ENCODE measurements around the gene FAM114A1.
"Not testable (repeated sequence)": the region's sequence is repeated elsewhere in the genome, so short reads cannot be mapped to it uniquely, and the experiment has no call there.

FAM114A1 gene

GRCh38 chr4:38941906-38942305, 74.3 kb downstream of the FAM114A1 start:
- not testable (repeated sequence) for DNase-seq

- DNase-seq: peak; percentile 76
Observed at GRCh38 chr4:38943343-38943742, 75.7 kb downstream of the FAM114A1 start.

- no peak for DNase-seq
Observed at GRCh38 chr4:38944440-38944839, 76.8 kb downstream of the FAM114A1 start.

- no peak for DNase-seq
Observed at GRCh38 chr4:38946919-38947318, 79.3 kb downstream of the FAM114A1 start.

- DNase-seq: no peak
Observed at GRCh38 chr4:38948551-38948950, 80.9 kb downstream of the FAM114A1 start.

- no peak for DNase-seq
Observed at GRCh38 chr4:38949411-38950051, 81.9 kb downstream of the FAM114A1 start.

GRCh38 chr4:38950159-38950558, 82.6 kb downstream of the FAM114A1 start:
- no peak for DNase-seq

GRCh38 chr4:38950734-38951133, 83.1 kb downstream of the FAM114A1 start:
- no peak for DNase-seq

- no peak for DNase-seq
Observed at GRCh38 chr4:38951598-38951997, 84.0 kb downstream of the FAM114A1 start.

- DNase-seq: no peak
Observed at GRCh38 chr4:38952017-38952416, 84.4 kb downstream of the FAM114A1 start.

GRCh38 chr4:38954727-38955126, 87.1 kb downstream of the FAM114A1 start:
- no peak for DNase-seq

- DNase-seq: no peak
Observed at GRCh38 chr4:38955957-38956356, 88.4 kb downstream of the FAM114A1 start.

- DNase-seq: no peak
Observed at GRCh38 chr4:38957261-38957815, 89.7 kb downstream of the FAM114A1 start.

GRCh38 chr4:38957893-38958292, 90.3 kb downstream of the FAM114A1 start:
- DNase-seq: no peak

- no peak for DNase-seq
Observed at GRCh38 chr4:38958453-38959190, 91.0 kb downstream of the FAM114A1 start.

GRCh38 chr4:38959248-38959647, 91.6 kb downstream of the FAM114A1 start:
- DNase-seq: not testable (repeated sequence)

- DNase-seq: no peak
Observed at GRCh38 chr4:38964942-38965775, 97.6 kb downstream of the FAM114A1 start.

GRCh38 chr4:38965866-38966265, 98.3 kb downstream of the FAM114A1 start:
- DNase-seq: no peak

- no peak for DNase-seq
Observed at GRCh38 chr4:38967260-38968095, 99.9 kb downstream of the FAM114A1 start.

- DNase-seq: no peak
Observed at GRCh38 chr4:38968668-38969067, 101.1 kb downstream of the FAM114A1 start.

- no peak for DNase-seq
Observed at GRCh38 chr4:38976308-38976707, 108.7 kb downstream of the FAM114A1 start.

GRCh38 chr4:38979081-38979480, 111.5 kb downstream of the FAM114A1 start:
- DNase-seq: no peak

Data from right forelimb (tissue), 1 donor.